ENCODE measurements around the gene FAM120C.

Gene FAM120C

DNA sequence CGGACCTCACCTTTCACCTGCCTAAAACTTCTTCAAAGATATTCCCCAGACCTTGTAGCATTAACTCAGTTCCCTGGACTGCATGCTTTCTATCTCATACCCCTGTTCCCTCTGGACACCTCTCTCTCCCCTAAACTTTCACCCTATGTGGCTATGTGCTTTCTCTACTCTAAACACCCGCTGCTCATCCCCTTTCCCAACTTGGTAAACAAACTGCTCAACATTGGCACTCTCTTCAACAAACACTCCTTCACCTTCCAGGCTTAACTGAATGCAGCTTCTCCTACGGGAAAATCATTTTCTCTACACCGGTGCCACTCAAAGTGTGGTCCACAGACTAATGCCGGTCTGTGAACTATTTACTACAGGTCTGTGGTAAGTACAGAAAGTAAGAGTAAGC is 158.7 kb downstream of the FAM120C start:
- DNase-seq = no peak

All from fibroblast of skin of right quadriceps (primary cell).